Brain microvascular endothelial cell (primary cell): ENCODE measurements around the gene TXNL4A.

Source experiments
- DNase-seq: peaks from one replicate; pipeline ENCODE4 v3.0.0-alpha.2; 2020
- H3K27ac ChIP-seq: fragments of 250-450 bp; sonication (Bioruptor Pico); 2 replicates; pipeline ENCODE4 v1.5.1; 2020; ENCODE audit warnings: mild to moderate bottlenecking, moderate library complexity
- H3K27me3 ChIP-seq: fragments of 250-450 bp; sonication (Bioruptor Pico); replicated peaks from 2 replicates; pipeline ENCODE4 v1.5.1; 2020; ENCODE audit warnings: mild to moderate bottlenecking
- H3K36me3 ChIP-seq: fragments of 250-450 bp; sonication (Bioruptor Pico); replicated peaks from 2 replicates; pipeline ENCODE4 v1.5.1; 2020; ENCODE audit warnings: mild to moderate bottlenecking
- H3K4me3 ChIP-seq: 2 replicates; pipeline ENCODE4 v1.5.1; 2011; ENCODE audit warnings: low read depth, mild to moderate bottlenecking, control low read depth, low read length, moderate library complexity
- in situ Hi-C: cut with HindIII; loops from 2 replicates; pipeline ENCODE4 v1.10.0; 2017; ENCODE audit warnings: low sequenced_read_pairs, low pct_ligation_motif_present
- TF ChIP-seq, protein P1 (sequence below): IDR thresholded peaks from 2 replicates; pipeline ENCODE4 v1.5.1; 2011; ENCODE audit warnings: low read depth, mild to moderate bottlenecking, moderate library complexity, low read length, control low read depth, inconsistent platforms; ENCODE audit errors: missing control alignments

The TXNL4A gene

DNA sequence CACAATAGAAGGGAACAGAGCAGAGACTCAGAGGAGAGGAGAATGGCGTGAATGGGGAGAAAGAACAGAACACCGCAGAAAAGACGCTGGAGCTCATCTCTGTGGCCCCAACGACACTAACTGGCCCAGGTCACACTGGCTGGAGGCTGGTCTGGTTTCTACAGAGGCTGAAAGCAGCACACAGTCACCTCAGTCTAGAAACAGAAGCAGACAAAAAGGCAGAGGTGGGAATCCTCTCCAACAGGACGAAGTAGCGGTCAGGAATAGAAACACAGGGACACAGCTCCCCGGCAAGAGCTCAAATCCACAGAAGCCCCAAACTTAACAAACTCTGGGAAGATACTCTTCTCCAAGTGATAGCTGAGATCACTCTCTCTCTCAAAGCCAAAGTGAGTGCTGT lies 46.2 kb downstream of the TXNL4A start:
- Histone ChIP-seq H3K4me3 (no peak overlapping the region), H3K27me3 (no peaks in the 10 kb centered on the region), H3K27ac (no peak overlapping the region), H3K36me3 (peaks cover 9% of the 10 kb centered on the region)
- in situ Hi-C loops: no loop called here
- TF ChIP-seq, protein P1, sequence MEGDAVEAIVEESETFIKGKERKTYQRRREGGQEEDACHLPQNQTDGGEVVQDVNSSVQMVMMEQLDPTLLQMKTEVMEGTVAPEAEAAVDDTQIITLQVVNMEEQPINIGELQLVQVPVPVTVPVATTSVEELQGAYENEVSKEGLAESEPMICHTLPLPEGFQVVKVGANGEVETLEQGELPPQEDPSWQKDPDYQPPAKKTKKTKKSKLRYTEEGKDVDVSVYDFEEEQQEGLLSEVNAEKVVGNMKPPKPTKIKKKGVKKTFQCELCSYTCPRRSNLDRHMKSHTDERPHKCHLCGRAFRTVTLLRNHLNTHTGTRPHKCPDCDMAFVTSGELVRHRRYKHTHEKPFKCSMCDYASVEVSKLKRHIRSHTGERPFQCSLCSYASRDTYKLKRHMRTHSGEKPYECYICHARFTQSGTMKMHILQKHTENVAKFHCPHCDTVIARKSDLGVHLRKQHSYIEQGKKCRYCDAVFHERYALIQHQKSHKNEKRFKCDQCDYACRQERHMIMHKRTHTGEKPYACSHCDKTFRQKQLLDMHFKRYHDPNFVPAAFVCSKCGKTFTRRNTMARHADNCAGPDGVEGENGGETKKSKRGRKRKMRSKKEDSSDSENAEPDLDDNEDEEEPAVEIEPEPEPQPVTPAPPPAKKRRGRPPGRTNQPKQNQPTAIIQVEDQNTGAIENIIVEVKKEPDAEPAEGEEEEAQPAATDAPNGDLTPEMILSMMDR: no peak
- DNase-seq: no peak

DNA sequence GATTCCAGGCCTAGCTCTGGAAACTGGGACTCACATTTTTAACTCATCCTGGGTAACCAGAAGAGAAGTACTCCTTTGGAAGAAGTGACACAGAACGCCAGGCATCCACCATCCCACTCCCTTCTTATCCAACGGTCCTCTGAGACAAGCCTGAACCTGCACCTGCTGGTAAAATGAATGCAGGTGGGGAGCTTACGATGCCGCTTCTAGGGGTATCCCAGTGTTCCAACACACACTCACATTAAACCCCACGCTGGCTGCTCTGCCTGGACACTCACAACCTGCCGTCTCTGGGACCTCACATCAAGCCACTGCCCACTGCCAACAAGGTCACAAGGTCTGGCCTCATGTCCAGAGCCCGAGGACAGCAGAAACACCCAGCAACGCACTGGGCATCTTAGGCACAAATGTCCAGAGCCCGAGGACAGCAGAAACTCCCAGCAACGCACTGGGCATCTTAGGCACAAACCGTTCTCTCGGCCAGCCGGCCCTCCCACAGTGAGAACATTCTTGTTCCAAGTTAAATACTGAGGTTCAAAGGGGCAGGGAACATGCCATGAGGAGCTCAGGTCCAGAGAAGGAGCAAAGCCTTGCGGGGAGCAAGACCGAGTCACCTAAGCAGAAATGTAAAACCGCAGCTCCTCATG lies 46.8 kb downstream of the TXNL4A start:
- Histone ChIP-seq H3K36me3 (peaks cover 9% of the 10 kb centered on the region), H3K27me3 (no peaks in the 10 kb centered on the region), H3K4me3 (no peak overlapping the region), H3K27ac (no peak overlapping the region)
- no peak for DNase-seq
- in situ Hi-C loops: no loop called here
- TF ChIP-seq, protein P1: no peak

DNA sequence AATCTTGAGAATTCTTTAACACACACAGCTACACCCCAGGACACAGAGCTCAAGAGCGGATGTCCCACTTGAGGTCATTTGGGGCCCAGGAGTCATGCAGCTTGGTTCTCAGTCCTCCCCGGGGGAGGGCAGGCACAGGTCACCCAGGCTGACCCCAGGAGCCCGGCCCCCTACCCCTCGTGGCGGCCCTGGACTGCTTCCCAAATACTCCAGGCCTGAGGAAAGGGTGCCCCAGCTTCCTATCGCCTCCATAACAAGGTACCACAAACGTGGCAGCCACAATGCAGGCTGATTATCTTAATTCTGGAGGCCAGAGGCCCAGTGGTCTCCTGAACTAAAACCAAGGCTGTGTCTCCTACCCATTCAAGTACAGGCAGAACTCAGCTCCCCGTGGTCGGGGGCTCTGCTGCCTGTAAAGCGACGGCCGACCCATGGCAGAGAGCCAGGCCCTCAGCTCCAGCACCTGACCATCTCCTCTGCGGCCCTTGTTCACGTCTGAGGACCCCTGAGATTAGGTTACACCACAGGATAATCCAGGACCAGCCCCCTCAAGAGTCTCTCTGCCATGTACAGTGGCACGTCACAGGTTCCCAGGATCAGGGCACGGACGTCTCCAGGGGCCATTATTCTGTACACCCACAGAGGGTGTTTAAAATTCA lies 47.4 kb downstream of the TXNL4A start:
- H3K4me3 ChIP-seq: no peak overlapping the region
- peaks cover 9% of the 10 kb centered on the region for H3K36me3 ChIP-seq
- in situ Hi-C loops: no loop called here
- H3K27me3 ChIP-seq: no peaks in the 10 kb centered on the region
- DNase-seq: no peak
- TF ChIP-seq, protein P1: no peak
- H3K27ac ChIP-seq: no peak overlapping the region

DNA sequence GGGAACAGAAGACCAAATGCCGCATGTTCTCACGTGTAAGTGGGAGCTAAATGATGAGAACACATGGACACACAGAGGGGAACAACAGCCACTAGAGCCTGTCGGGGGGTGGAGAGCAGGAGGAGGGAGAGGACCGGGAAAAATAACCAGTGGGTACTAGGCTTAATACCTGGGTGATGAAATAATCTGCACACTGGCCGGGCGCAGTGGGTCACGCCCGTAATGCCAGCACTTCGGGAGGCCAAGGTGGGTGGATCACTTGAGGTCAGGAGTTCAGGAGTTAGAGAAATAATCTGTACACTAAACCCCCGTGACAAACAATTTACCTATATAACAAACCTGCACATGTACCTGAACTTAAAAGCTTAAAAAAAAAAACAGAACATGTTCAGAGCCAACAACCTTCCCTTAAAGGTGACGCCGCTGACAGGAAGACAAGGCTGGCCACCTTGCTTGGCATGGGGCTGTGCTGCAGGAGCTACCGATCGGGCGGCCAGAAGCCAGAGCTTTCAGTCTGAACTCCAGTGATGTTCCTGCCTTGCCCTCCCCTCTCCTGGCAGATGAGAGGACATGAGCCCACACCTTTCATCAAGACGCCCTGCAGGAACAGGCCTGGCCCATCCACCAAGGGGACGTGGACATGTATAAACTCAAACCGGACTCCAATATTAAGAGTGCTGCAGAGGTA lies 48.1 kb downstream of the TXNL4A start:
- TF ChIP-seq, protein P1: no peak
- Histone ChIP-seq H3K27me3 (no peaks in the 10 kb centered on the region), H3K4me3 (no peak overlapping the region), H3K36me3 (peaks cover 9% of the 10 kb centered on the region), H3K27ac (no peak overlapping the region)
- no peak for DNase-seq
- in situ Hi-C loops: no loop called here

DNA sequence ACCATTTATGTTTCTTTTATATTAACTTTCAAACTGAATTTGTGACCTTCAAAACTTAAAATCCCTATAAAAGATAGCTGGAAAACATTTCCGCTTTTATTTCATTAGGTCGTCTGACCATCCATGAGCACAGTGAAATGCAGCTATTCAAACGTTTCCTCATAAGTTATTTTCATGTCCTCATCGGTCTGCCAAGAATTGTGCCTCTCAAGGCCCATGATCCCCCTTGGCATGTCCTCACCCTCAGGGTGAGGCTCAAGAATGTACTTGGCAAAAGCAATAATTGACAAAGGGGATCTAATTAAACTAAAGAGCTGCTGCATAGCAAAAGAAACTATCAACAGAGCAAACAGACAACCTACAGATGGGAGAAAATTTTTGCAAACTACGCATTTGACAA lies 49.3 kb downstream of the TXNL4A start:
- Histone ChIP-seq H3K27me3 (no peaks in the 10 kb centered on the region), H3K27ac (no peak overlapping the region), H3K36me3 (peaks cover 9% of the 10 kb centered on the region), H3K4me3 (no peak overlapping the region)
- TF ChIP-seq, protein P1: no peak
- no peak for DNase-seq
- in situ Hi-C loops: no loop called here
